DMS 273 treated with DMSO at 0.1 percent for 48 hours (cell line): ENCODE measurements around the gene RMDN3.

ENCODE experiments used
- DNase-seq: peaks from one replicate; lab custom pipeline; 2025; lab: John Stamatoyannopoulos, UW

The RMDN3 gene

DNA sequence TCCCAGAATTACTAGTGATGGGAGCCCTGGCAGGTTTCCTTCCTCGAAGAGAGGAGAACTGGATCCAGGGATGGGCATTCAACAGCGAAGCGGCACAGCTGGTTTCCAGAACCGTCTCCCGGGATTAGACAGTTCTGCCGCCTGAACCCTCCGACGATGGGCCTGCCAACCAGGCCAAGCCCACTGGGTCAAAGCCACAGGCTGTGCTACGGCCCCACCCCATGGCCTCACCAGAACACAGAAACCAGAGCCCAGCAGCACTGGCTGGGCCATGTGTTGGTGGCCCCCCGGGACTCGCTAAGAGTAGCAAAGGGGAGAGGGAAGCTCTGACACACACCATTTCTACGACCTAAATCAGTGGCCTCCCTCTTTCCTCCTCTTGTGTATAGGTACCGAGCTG is 17.0 kb upstream of the RMDN3 start:
- DNase-seq: no peak

DNA sequence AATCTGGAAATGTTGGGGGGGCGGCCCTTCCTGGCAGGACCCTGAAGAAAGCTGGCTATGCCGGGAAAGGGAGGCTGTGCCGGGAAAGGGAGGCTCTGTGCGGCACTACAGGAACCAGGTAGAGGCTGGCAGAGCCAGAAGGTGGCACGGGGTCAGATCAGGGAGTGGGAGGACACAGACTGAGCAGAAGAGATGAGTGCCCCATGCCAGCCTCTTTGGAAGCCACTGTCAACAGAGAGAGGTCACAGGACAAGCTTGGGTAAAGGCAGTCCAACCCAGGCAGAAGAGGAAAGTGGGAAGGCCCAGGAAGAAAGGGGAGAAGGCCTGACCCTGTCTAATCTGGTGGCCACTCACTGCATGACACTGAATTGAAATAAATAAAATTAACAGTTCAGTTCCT is 16.2 kb upstream of the RMDN3 start:
- no peak for DNase-seq

DNA sequence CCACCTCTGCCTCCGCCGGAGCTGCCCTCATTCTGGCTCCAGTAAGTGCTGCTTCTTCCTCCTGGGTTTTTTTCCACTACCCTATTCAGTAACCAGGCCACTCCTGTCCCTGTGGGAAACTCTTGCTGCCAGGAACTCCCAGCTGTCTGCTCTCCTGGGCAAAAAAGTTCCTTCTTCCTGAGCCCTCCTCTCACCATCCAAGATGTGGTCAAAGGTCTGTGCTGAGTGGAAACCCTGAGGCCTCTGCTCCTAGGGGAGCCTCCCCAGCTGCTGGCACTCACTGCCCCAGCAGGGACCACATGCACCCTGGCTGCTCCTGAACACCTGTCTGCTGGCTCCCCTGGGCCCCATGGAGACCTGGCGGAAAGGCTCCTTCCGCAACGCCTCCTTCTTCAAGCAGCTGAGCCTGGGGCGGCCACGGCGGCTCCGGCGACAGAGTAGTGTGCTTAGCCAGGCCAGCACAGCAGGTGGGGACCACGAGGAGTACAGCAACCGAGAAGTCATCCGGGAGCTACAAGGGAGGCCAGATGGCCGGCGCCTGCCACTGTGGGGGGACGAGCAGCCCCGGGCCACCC is 15.2 kb upstream of the RMDN3 start:
- peak; percentile 27 for DNase-seq

DNA sequence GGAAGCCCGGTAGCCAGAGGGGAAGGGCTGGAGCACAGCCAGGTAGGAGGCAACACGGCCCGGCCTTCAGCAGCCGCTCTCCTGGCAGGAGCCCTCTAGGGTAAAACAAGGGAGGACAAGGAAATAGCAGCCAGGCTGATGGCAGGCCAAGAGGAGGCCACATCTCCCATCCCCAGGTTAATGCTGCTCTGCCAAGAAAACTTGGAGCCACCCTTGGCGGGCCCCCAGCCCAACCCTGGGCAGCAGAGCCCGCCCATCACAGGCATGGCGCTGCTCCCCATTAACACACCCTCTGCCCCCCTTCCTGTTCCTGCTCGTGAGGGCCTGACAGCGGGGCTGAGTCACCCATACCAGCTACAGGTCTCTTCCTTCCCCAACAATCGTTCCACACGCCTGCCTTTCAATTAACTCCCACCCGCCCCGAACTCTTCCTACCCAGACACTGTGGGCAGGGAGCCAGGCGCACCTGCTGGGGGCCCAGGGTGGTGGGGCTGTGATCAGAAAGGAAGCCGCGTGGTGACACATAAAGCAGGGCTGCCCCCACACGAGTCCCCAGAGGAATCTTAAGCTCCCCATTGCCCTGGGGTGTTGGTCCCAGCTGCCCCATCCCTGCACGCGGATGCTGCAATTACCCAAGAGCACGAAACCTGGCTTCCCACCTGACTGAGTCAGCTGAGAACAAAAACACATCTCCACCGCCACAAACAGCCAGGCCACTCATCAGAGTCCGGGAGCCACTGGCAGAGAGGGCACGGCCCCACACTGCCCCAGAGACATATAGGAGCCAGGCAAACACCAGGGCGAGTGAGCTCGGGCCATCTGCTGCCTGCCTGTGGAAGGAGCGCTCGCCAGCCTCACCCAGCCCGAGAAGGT is 14.5 kb upstream of the RMDN3 start, which contains the start of gene C15orf62:
Gene C15orf62, plus strand, starts transcription at position 707 of the 873 bp plus-strand sequence. CDS start 516 bp downstream, outside the sequence.
- DNase-seq: no peak

DNA sequence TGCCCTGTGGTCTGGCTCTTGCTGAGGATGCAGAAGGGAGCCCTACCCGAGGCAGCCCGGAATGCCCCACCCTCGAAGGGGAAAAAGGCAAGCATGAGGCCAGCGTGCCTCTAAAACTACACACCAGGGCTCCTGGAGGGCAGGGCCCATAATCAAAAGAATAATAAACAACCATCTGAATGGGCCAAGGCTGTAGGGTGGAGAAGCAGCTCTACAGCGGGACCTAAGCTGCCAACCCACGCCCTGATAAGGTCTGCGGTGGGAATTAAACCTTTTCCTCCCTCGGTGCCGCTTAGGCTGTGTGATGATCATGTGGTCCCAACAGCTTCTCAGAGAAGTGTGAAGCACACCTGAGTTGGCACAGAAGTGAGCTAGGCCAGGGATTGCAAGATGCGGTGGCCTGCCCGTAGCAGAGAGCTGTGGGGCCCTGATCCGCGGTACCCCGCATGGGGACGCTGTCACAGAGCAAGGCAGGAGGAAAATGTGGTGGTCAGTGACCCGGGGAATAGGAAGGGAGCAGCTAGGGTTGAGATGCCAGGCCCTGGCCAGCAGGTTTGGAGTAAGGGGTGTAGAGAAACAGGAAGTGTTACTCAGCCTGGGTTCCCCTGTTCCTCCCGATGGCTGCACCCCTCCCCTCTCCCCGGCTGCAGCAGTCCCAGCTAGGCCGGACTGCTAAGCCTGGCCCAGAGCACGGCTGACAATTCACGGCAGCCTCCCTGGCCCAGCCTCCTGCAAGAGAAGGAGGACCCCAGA is 13.6 kb upstream of the RMDN3 start:
- no peak for DNase-seq

DNA sequence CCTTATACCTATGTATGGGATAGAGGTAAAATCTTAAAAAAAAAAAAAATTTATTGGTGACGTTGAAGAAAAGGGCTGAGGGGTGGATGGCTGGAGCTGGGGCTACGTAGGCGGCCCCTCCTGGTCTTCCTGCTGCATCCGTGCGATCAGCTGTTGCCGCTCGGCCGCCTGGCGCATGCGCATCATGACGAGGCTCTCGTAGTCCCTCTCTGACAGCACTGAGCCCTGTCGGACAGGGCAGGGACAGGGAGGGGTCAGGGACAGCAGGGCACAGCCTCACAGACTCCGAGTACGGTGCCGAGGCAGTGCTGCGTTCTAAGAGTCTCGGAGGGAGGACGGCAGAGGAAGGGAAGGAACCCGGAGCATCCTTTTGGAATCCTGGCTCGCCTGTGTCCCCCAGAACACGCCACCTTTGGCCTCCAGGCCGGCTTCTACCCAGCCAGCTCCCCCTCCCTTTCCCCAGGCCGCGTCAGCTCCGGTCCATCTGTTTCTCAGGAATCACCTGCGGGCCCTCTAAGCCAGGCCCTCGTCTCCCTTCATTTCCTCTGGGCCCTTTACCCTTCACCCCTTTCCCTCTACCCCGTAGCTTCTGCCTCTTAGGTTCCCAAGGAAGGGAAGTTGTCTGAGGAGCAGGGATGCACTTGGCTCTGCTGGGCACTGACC is 12.9 kb upstream of the RMDN3 start:
- no peak for DNase-seq

DNA sequence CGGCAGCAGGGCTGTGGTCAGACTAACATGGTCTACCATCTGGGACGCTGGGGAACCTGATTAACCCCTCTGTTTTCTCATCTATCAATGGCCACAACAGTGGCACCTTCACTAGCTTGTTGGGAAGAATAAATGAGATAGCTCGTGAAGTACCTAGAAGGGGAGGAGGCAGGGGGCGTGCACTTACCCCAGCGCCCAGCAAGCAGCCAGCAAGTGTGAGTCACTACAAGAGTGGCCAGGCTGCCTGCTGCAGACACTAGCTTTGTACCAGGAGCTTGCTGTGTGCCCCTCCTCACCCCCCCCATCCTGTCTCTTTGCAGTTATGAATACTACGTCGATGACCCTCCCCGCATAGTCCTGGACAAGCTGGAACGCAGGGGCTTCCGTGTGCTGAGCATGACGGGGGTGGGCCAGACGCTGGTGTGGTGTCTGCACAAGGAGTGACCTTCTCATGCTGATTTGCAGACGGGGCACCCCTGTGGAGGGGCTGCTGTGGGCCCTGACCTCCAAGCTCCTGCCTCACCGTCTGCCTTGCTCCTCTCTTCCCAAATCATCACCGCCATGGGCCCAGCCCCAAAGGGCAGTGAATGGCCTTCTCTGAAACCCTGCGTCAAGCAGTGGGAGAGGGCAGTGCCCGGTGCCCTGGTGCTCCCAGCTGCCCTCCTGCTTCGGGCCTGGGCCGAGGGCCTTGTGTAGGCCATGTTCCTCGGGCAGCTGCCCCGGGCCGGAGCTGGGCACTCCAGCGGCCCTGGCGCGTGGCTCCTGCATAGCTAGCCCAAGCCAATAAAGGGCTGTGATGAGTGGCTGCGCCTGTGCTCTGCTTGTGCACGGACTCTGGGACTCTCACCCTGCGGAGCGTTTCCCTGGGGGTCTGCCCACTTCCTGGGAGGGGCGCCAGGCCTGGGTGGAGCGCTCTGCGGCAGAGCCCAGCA is 12.1 kb upstream of the RMDN3 start:
- DNase-seq: no peak

DNA sequence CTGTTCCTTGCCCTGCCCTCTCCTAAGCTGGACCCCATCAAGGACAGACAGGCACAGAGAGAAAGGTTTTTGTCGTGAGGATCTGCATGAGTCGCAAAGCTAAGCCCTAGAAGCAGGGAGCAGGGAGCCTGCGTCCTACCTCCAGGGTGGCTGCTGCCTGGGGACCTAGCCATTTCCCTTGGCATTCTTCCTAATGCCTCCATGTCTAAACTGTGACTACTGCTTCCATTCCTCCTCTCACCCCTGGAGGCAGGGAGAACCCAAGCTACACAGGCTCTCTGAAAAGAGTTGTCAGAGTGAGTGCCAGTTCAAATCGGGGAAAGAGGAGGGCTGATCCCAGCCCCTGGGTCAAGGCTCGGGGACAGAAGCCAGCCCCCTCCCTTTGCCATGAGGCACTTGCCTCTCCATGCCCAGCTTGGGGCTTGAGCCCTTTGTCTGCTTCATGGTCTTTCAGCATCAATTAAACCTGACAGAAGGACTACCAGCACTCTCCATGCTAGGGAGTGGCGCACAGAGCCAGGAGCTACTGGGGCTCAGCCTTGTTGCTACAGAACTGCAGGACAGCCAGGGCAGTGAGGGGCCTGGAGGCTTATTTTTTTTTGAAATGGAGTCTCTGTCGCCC is 11.3 kb upstream of the RMDN3 start:
- no peak for DNase-seq

DNA sequence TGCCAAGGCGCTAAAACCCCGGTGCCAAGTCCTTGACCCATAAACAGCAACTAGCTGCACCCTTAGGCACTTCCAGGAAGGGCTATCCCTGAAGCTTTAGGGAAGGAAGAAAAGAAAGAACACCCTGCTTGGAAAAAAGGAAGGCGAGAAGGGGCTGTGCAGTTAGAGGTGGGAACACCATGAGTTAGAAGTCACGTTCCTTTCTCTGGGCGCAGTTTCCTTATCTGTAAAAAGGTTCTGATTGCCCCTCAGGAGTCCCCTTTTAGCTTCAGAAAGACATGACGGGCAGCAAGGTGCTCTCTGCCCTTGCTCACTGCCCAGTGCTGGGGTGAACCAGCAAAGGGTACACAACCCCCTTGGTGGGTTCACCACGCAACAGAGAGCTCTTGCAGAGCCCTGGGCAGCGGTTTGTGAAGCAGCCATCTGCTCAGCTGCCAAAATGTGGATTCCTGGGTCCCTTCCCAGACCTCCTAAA is 9.6 kb upstream of the RMDN3 start:
- no peak for DNase-seq

DNA sequence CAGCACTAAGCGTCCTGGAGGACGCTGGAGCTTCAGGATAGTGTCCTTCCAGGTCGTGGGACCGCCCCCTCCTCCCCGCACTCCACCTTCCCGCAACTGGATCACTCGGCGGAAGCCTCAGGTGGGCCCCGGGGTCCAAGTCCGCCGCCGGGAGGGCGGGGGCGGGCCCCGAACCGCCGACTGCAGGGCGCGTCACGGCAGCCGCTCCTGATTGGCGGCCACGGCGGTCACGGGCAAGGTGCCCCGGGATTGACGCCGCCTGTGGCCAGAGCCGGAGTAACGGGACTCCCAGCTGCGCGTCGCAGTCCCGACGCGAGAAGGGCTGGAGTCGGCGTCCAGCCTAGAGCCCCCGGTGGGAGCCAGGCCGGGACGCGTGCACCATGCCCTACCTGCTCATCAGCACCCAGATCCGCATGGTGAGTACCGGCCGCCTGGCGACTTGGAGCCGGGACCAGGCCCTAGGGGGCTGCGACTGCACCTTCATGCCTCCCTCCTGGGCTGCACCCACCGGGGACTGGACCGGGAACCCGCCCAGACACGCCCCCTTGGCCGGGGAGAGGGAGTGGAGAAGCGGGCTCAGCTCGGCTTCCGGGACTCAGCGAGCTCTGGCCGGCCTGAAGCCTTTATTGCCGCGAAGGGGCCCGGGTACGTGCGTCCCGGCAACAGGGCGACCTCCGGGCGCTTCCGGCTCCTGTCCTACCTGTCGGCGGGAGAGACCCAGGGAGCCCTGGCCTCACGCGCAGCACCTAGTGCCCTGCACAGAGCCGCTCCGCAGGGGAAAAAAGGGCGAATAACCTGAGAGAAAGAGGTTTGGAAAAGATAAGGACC is 9.0 kb upstream of the RMDN3 start, which contains the start of gene GCHFR:
Gene GCHFR, plus strand, starts transcription at position 268 of the 828 bp plus-strand sequence. Its CDS starts 113 bp downstream, at position 381.
- no peak for DNase-seq

DNA sequence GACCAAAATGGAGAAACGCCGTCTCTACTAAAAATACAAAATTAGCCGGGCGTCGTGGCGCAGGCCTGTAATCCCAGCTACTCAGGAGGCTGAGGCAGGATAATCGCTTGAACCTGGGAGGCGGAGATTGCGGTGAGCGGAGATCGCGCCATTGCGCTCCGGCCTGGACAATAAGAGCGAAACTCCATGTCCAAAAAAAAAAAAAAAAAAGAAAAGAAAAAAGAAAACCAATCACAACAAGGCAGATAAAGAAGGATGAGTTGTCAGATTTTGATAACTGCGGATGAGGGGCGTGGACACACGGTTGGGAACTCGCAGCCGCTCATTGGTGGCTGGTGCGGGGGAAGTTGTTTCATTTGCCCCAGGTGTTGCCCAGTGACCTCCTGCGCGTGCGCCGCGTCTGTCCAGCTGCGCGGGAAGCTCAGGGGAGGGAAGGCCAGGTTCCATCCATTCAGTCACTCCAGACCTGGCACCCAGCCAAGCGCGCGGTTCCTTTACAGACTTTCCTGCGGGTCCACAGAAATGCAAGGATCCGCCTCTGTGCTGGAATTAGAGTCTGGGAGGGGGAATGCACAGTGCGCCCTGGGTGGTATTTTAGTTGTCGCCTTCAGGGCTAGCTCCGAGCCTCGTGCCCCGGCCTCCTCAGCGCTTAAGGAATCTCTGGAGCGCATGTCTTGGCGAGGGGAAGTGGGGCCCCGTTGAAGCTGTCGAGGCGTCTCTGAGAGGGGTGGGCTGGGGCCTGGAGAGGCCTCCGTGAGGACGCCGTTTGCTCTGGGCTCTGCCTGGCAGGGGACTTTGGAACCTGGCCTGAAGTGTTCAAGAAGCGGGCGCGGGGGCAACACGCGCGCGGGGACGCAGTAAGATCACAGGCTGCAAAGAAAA is 8.1 kb upstream of the RMDN3 start:
- no peak for DNase-seq

DNA sequence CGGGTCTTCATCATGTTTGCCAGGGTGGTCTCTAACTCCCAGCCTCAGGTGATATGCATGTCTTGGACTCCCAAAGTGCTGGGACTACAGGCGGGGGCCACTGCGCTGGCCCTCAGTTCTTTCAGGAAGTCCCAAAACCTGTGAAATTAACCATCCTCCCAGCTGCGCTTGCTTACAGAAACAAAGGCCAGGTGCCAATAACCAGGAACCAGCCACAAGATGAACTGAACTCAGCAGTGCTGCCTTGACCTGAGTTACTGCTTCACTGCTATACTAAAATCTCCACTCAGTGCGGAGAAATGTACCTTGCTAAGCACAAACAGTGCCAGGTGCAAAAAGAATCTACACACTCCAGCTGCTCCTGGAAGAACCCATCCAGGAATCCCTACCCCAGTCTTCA is 4.9 kb upstream of the RMDN3 start:
- no peak for DNase-seq

DNA sequence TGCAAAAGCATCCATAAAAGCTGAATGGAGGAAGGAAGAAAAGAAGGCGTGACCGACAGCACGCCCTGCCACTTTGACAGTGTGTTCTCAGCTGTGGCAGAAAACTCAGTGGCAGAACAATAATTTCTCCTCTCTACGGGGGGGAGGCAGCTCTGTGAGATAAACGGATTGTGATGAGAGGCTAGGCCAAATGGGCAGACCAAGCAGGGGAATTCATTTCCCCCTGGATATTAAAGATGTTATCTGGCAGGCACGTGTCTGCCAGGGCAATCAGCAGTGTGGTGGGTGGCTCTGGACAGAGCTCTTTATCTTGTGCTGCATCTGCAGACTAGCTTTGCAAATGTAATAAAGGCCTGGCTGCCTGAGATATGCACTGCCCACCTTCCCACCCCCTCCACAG is 1.9 kb upstream of the RMDN3 start:
- DNase-seq: no peak

DNA sequence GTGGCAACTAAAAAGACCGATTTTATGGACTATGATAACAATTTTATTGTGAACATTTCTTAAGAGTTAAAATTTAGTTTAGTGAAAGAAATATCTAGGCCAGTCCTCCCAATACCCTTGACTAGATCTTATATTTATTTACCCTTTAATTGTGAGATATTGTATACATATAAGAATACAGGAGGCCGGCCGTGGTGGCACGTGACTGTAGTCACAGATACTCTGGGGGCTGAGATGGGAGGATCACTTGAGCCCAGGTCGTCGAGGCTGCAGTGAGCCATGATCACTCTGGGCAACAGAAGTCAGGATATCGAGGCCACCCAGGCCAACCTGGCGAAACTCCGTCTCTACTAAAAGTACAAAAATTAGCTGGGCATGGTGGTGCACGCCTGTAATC is 756 bp upstream of the RMDN3 start:
- DNase-seq: no peak

DNA sequence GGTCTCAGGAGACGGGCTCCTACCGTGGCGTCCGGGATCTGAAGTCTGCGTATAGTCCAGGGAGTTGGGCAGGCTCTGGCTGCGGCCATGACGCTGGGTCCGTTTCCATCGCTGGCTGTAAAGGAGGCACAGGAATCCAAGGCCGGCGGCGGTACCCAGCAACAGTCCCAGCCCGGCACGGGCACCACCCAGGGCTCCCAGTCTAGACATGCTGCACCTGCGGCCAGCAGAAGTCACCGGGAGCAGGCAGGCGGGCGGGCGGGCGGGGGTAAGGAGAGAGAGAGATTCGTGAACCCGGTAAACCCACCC is 526 bp downstream of the RMDN3 start:
- no peak for DNase-seq

DNA sequence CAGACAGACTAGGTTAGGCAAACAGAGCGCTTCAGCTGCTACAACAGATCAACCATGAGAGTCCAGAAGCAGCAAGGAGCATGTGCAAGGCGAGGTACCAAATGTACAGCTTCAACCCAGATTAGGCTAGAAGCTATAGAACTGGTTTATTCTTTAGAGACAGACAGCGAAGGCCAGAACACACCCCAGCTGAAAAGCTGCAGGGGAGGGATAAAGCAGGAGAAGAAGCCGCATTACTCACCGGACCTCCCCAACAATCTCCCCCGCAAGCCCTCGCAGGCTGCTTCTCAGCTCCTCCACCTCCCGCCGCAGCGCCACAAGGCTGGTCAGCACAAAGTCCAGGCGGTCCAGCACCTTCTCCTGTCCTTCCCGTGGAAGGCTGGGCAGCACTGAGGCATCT is 3.3 kb downstream of the RMDN3 start:
- no peak for DNase-seq

DNA sequence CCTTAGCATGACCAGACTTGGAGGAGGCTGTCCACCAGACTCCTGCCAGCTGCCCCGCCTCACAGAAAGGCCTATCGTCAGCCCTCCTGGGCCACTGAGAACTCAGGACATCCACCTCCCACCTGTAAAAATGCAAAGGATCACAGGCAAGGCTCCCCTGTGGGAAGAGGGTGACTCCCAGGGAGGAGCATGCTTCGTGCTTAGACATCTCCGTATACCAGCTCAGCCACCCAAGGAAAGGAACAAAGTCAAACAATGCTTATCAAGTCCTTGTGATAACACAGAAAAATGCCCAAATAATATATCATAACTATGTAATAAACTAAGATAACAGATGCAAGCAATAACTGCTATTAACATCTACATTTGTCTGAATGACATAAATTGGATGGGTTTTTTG is 4.2 kb downstream of the RMDN3 start:
- no peak for DNase-seq

DNA sequence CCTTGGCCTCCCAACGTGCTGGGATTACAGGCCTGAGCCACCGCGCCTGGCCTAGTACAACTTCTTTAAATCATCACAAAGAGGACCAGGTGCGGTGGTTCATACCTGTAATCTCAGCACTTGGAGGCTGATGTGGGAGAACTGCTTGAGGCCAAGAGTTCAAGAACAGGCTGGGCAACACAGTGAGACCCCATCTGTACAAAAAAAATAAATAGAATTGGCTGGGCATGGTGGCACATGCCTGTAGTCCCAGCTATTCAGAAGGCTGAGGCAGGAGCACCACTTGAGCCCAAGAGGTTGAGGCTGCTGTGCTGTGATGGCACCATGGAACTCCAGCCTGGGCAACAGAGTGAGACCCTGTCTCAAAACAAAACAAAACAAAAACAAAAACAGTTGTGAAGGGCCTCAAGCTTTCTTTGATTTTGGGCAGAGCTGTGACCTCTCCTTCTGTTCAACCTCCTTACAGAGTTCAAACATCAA is 5.9 kb downstream of the RMDN3 start:
- DNase-seq: no peak
